Measurements from ENCODE around the gene C5AR1.
"Not testable (repeated sequence)": the region's sequence is repeated elsewhere in the genome, so short reads cannot be mapped to it uniquely, and the experiment has no call there.

Gene C5AR1
- total RNA-seq = 0.28 to 0.72 reads per million in 2 donors

DNA sequence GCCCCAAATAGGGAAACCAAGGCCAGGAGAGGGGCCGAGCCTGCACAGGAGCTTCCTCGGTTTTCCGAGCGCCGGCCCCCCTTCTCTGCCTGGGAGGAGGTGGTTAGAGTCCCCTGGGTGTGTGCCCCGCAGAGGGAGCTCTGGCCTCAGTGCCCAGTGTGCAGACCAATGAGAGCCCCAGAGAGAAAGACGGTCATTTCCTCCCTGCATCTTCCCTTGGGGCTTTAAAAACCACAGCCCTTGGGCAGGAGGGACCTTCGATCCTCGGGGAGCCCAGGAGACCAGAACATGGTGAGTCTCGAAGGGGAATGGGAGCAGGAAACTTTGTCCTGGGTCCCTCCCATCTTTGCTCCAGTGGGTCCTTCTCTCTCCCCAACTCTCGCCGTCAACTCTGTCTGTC lies at the start of gene C5AR1:
Gene C5AR1, plus strand, starts transcription at position 254 of the 400 bp plus-strand sequence. Its CDS starts 35 bp downstream, at position 289.
- DNase-seq = no peak

DNA sequence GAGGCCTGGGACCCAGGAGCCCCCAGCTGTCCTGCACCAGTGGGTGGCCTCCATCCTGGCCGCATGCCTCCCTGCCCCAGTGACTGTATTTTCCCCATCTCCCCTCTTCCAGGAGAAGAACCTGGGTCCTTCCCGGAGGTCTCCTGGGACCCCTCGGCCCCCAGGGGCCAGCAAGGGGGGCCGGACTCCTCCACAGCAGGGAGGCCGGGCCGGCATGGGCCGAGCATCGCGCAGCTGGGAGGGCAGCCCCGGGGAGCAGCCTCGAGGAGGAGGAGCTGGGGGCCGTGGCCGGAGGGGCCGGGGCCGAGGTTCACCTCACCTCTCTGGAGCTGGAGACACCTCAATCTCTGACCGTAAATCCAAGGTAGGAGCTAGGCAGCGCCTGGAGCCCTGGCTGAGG lies 49.2 kb upstream of the C5AR1 start:
- DNase-seq = no peak

DNA sequence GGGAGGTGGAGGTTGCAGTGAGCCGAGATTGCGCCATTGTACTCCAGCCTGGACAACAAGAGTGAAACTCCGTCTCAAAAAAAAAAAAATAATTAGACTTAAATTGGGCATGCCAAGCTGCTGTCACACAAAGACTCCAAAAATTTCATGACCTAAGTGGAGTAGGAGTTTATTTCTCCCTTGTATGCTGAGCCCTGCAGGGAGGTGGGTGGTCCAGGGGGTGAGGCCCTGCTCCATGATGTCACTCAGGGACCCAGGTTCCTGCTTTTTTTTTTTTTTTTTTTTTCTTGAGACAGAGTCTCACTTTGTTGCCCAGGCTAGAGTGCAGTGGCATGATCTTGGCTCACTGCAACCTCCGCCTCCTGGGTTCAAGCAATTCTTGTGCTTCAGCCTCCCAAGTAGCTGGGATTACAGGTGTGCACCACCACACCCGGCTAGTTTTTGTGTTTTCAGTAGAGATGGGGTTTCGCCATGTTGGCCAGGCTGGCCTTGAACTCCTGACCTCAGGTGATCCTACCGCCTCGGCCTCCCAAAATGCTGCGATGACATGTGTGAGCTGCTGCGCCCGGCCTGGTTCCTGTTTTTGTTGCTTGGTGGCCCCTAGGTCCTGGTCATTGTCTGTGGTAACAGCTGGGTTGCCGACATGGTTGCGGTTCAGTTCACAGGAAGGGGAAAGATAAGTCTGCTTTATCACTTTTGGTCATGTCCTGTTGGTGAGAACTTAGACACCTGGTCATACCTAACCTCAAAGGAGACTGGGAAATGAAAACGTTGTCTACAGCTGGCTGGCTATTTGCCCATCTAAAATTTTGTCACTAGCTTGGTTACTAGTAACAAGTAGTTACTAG lies 47.5 kb upstream of the C5AR1 start:
- DNase-seq = not testable (repeated sequence)

DNA sequence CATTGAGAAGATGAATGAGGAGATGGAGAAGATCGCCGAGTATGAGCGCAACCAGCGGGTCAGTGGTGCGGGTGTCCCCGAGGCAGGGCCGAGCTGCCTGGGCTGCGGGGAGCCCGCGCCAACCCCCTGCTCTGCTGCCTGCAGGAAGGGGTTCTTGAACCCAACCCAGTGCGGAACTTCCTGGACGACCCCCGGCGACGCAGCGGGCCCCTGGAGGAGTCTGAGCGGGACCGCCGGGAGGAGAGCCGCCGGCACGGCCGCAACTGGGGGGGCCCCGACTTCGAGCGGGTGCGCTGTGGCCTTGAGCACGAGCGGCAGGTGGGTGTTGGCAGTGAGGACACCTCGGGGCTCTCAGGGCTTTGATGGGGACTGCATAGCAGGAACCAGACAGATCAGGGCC lies 45.0 kb upstream of the C5AR1 start:
- no peak for DNase-seq

DNA sequence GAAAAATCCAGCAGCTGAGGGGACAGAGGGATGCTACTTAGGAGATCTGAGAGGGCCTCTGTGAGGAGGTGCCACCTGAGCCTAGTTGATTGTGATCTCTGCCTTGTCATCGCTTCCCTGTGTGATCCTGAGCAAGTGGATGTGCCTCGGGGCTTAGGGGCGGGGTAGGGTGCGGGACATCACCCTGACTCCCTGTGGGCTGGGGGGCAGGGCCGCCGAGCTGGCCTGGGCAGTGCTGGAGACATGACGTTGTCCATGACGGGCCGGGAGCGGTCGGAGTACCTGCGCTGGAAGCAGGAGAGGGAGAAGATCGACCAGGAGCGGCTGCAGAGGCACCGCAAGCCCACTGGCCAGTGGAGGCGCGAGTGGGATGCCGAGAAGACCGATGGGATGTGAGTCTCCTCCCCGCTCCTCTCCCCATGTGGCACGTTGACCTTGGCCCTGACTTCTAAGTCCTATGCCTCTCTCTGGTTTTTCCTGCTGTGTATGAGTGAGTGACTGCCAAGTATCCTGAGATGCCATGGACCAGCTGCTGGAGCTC lies 43.2 kb upstream of the C5AR1 start:
- no peak for DNase-seq

DNA sequence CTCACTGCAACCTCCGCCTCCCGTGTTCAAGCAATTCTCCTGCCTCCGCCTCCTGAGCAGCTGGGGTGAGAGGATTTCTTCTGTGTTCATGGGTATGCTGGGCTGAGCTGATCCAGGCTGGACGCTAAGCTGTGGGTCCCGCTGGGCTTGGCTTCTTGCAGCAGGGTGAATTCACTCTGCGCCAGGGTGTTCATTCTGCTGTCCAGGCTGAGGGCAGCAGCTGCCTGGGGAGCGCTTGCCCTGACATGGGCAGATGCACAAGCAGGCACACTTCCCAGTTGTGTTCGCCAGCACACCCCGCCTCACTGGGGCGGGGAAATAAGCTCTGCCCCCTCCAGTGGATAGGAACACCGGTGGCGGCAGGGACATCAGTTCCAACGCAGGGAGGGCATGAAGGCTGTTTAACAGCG lies 42.3 kb upstream of the C5AR1 start:
- DNase-seq = no peak

DNA sequence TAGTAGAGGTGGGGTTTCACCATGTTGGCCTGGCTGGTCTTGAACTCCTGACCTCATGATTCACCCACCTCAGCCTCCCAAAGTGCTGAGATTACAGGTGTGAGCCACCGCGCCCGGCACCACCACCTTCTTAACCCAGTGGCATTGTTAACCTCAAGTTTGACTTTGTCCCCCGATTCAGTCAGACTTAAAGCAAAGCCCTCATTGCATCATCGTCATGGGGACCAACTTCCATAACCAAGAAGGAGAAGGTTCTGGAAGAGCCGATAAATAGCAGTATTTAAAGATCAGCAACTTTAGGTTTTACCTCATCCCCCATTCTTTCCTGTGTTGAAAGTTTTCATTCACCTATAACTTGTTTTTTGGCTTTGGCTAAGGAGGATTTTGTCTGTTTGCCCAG lies 41.6 kb upstream of the C5AR1 start:
- DNase-seq = no peak

DNA sequence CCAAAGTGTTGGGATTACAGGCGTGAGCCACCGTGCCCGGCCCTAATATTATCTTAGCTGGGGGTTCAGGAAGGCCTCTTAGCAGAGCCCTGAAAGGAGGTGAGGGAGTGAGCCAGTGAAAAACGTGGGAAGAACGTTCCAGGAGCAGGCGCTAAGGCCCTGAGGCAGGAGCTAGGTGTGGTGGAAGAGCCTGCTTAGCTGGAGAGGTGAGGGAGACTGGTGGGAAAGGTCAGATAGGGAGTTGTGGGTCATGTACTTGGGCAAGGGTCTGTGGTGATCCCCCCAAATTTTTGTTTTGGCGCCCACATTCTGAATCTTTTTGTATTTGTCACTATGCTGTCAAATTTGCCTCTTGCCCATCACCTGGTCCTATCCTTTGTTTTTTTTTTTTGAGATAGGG lies 40.1 kb upstream of the C5AR1 start:
- no peak for DNase-seq

DNA sequence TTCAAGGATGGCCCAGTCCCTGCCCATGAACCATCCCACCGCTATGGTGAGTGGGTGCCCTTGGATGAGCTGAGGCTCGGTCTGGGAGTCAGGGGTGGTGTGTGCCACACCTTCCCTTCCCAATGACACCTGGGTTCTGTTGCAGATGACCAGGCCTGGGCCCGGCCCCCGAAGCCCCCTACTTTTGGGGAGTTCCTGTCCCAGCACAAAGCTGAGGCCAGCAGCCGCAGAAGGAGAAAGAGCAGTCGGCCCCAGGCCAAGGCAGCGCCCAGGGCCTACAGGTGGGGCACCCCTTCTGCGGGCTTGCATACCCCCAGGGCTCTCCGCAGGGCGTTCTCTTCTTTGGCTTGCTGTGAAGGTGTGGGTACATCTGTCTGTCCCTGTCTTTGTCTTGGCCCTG lies 39.3 kb upstream of the C5AR1 start:
- no peak for DNase-seq

DNA sequence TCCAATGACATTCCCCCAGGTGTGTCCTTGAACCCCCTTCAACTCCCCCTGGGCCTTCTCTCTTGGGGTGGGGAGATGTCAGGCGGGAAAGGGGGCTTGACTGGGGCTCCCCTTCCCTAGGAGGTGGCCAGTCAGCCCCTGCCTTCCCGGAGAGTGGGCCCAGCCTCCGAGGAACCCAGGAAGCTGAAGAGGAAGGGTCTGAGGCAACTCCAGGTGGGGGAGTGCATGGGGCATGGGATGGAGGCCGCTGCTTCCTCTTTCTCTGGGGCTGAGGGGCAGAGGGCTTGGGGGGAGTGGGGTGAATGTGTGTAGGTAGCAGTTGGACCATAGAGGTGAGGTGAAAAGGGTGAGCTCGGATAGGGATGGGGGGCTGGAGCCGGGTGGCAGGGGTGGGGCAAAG lies 37.7 kb upstream of the C5AR1 start:
- DNase-seq = no peak

DNA sequence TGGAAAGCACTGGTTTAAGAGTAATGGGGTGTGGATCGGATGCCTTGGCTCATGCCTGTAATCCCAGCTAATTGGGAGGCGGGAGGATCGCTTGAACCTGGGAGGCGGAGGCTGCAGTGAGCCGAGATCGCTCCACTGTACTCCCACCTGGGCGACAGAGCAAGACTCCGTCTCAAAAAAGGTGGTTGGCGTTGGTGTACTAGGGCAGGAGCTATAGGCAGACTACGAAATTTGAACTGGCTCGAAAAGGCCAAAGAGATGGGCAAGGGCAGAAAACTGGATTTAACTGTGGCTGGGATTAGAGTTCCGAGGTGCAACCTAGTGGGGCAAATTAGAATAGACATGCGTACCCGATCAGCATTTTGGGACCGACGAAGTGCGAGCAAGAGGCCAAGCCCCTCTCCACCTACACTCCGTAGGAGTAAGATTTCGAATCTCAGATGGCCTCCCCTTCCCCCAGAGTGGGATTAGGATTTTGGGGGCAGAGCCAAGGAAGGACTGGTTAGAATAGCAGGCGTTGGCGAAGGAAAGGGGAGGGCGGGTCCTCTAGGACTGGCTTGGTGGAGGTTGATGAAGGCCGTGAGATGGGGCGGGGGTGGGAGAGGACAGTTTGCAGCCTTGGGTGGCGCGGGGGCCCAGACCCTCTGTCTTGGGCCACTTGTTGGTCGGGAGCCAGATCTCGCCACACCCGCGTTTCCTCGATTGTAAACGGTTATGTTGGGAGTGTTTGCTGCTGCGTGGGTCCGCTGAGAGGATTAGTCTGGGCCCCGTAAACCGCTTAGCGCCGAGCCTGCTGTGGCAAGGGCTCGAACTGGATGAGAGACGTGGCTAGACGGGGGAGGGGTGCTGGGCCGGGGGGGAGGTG lies 37.0 kb upstream of the C5AR1 start:
- peak; percentile 38 for DNase-seq

DNA sequence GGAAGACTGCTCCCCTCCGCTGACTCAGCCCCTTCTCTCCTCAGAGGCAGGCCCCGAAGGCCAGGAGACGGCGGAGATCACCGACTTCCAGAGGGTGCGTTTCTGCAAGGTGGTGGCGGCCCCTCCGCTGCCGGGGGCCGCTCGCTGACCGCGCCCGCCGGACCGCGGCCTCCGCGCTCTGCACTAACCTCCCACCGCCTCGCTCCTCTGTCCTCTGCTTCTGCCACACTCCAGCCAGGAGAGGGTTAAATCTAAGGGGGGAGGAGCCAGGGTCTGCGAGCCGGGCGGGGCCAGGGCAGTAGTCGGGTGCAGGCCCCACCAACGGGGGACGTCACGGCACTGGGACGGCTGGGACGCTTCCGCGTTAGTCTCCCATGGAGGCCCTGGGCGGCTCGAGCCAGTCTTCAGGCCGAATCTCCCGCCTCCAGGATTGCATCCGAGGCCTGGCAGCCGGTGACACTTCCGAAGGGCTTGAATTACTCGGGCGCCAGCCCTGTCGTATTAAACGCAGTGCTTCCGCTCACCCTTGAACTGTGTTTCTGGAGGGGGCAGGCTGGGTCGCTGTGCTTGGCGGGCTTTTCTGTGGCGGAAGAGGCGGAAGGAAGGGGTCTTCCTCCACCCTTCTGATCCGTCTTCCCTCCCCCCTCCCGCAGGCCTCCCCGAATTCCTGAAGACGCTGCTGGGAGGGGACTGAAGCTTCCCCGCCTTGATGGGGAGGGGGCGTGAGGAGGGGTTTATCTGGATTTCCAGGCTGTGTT lies 36.2 kb upstream of the C5AR1 start:
- peak; percentile 81 for DNase-seq

DNA sequence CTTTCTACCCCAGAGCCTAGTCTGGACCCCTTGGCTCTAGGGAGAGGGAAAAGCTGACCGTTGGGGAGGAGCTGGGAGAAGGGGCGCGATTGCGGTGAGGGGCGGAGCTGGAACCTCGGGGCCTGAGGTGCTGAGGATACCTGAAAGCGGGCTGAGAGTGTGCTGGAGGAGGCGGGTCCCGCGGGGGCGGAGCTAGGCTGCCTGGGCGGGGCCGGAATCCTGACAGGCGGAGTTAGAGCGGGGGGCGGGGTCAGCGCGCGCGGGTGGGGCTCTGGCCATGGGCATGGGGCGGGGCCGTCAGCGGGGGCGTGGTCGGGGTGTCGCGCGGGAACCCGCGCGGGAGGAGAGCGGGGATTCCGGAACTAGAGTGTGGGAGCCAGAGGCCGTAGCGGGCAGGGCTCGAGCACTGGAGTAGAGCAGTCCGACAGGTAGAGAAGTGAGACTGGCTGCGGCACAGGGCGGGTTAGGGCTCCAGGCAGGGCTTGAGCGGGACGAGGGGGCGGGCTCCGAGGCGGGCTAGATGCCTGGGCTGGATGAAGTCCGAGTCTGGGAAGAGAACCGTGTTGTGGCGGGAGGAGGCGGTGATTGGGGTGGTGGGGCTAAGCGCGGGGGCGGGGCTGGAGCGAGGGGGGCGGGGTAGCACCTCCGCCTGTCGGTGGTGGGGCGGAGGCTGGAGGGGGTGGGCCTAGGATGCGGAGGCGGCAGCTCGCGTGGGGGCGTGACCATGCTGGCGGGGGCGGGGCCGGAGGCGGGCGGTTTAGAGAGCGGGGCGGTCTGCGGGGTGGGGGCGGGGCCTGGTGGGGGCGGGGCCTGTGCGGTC lies 35.4 kb upstream of the C5AR1 start, which contains the start of gene INAFM1:
Gene INAFM1, plus strand, starts transcription at position 815 of the 820 bp plus-strand sequence. CDS start 35 bp downstream, outside the sequence.
- peak; percentile 100 for DNase-seq

DNA sequence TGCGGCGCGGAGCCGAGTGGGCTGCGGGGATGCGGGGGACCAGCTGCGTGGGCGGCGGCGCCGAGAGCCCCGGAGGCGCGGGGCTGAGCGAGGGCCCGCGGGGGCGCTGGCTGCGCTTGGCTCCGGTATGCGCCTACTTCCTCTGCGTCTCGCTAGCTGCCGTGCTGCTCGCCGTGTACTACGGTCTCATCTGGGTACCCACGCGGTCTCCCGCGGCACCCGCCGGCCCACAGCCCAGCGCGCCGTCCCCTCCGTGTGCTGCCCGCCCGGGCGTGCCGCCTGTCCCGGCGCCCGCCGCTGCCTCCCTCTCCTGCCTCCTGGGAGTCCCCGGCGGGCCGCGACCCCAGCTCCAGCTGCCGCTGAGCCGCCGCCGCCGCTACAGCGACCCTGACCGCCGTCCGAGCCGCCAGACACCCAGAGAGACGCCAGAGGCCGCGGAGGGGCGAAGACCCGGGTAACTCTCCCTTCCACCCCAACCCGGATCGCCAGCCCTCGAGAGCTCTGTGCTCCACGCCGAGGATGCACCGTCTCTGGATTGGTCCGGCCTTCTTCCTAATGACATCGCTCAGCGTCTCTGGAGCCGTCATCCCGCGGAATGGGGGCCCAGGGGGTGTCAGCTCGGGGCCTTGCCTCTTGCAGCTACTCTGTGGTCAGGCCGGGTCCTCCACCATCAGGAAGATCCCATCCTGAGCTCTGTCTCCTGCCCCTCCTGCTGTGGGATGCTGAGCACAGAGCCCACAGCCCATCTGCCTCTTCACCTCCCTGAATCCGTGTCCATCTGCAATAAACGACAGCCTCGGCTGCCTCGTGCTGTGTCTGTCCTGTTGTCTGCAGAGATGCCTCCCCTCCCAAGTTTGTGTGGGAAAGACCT lies 34.5 kb upstream of the C5AR1 start:
- no peak for DNase-seq

DNA sequence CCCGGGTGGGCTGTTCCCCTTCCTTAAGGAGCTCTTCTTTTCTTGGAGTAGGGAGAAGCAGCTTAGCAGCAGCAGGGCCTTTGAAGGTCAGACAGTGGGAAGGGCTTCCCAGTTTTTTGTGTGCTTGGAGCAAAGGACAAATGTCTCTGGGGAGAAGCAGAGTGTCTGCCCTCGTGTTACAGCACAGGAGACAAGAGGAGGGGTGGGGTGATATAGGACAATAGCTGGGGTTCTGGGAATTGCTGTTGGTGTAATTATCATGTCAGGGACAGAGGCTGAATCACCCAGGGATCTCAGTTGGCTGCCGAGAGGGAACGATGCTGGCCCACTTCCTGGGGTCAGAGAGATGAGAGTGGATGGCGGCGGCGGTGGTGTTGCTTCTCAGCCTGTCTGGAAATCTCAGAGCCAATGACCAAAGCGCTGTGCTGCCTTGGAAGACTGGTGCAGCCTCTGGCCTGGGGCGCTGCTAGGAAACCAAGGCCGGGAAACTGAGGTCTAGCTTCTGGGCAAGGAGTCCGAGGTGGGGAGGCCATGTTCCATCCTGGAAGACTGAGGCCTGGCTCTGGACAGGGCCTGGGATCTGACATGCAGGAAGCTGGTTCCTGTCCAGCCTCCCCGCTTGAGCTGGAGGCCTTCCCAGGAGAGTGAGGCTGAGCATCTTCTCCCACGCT lies 33.7 kb upstream of the C5AR1 start:
- no peak for DNase-seq

DNA sequence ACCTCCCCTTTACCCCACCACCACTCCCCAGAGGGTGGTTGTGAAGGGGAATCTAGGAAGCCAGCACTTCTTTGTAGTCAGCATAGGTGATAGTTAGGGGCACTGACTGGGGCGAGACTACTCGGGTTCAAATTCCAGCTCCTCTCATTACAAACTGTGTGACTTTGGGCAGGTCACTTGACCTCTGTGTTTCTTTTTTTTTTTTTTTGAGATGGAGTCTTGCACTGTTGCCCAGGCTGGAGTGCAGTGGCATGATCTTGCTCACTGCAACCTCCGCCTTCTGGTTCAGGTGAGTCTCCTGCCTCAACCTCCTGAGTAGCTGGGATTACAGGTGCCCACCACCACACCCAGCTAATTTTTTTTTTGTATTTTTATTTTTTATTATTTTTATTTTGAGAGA lies 33.1 kb upstream of the C5AR1 start:
- DNase-seq = not testable (repeated sequence)

DNA sequence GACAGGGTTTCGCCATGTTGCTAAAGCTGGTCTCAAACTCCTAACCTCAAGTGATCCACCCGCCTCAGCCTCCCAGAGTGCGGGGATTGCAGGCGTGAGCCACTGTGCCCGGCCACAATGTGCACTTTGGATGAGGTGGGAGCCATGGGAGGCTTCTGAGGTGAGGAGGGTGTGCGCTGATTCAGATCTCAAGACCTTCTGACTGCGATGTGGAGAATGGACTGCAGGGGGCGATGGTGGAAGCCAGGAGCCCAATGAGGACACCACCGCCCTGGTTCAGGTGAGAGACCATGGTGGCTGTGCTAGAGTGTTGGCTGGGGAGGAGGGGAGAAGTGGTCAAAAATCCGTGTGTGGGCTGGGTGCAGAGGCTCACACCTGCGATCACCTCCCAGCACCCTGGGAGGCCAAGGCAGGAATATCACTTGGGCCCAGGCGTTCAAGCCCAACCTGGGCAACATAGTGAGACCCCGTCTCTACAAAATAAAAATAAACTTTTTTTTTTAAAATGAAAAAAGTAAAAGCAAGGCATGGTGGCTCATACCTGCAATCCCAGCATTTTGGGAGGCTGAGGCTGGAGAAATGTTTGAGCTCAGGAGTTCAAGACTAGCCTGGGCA lies 29.4 kb upstream of the C5AR1 start:
- peak; percentile 45 for DNase-seq

DNA sequence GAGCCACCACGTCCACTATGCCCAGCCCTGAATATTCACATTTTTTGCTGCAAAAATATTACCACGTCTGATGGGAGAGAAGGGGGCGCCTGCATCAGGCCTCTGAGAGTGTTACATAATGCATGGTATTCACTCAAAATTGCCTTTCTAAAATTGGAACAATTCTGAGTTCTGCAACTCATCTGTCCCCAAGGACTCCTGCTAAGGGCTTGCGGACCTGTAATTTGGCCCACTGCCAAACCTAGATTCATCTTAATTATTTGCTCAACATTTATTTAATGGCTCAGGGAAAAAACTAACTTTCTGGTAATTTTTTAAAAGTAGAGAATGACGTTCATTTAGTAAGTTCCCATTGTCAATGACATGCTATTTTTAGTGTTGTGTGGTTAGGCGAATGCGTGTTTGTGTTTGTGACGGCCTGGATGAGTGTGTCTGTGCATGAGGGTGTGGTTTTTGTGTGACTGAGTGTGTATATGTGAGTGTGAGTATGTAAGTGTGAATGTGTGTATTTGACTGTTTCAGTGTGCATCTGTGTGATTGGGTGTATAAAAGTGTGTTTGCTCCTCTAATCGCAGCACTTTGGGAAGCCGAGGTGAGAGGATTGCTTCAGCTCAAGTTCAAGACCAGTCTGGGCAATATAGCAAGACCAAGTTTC lies 26.1 kb upstream of the C5AR1 start:
- no peak for DNase-seq

DNA sequence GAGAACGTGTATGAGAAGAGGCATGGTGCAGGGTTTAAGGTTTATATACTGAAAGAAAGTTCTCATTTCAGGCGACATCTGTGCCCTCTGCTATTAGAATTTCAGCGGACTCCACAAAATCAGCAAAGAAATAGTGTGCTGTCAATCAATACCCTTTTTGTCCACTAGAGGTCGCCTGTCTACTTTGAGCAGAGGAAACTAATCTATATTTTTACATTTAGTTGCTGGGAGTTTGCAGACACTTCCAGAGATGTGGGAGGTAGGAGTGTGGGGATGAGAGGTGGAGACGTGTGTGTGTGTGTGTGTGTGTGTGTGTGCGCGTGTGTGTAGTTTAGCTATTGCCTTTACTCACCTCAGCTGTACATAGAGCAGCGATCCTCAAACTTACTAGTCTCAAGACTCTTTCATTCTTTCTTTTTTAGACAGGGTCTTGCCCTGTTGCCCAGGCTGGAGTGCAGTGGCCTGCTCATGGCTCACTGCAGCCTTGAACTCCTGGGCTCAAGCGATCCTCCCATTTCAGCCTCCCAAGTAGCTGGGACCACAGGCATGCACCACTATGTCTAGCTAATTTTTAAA lies 25.2 kb upstream of the C5AR1 start:
- peak; percentile 29 for DNase-seq

Data from T-helper 9 cell (primary cell).